Transverse colon (tissue), 4 donors: Measurements from ENCODE around the gene KCNS1. TPM values are rescaled to one million over a fixed set of nuclear protein-coding genes. Genes with fewer than 3 reads are reported as not detected.

Experiments used
- DNase-seq: peaks from one replicate; pipeline ENCODE4 v3.0.0-alpha.2; 2019
- H3K27ac ChIP-seq, 4 donors: fragments of 200-600 bp; sonication (generic); 2 replicates each; pipeline ENCODE4 v1.5.1; 2016 to 2018; ENCODE audit warnings: inconsistent platforms in 4 of 4
- H3K27me3 ChIP-seq: fragments of 200-600 bp; sonication (generic); 2 replicates; pipeline ENCODE4 v1.5.1; 2017; ENCODE audit warnings: inconsistent platforms
- H3K36me3 ChIP-seq, 4 donors: fragments of 200-600 bp; sonication (generic); 2 replicates each; pipeline ENCODE4 v1.5.1; 2017 to 2019; ENCODE audit warnings: inconsistent platforms in 4 of 4
- H3K4me1 ChIP-seq, 4 donors: fragments of 200-600 bp; sonication (generic); 2 replicates each; pipeline ENCODE4 v1.5.1; 2017 to 2020; ENCODE audit warnings: inconsistent platforms in 4 of 4
- H3K4me3 ChIP-seq, 4 donors: fragments of 200-600 bp; sonication (generic); 1 replicate in 1 of 4; 2 replicates in 3 of 4; pipeline versions ENCODE4 v1.5.1 to v1.6.1; 2017 to 2019; ENCODE audit warnings: inconsistent platforms in 4 of 4
- H3K9me3 ChIP-seq, 2 donors: fragments of 200-600 bp; sonication (generic); 2 replicates each; pipeline ENCODE4 v1.5.1; 2017 to 2019; ENCODE audit warnings: inconsistent platforms in 2 of 2
- CTCF ChIP-seq, 5 experiments: fragments of 200-600 bp in 3 of 5; fragments of 450-650 bp in 2 of 5; sonication (generic) in 3 of 5; IDR thresholded peaks; 1 replicate in 2 of 5; 2 replicates in 3 of 5; pipeline ENCODE4 v1.5.1; 2016 to 2017; ENCODE audit warnings: antibody characterized with exemption in 5 of 5, inconsistent platforms in 3 of 5, mild to moderate bottlenecking in 2 of 5, moderate library complexity in 1 of 5
- EP300 ChIP-seq: sonication (generic); formaldehyde crosslinking; IDR thresholded peaks from one replicate; pipeline ENCODE4 v1.6.1; 2017; ENCODE audit warnings: antibody characterized with exemption, low read depth
- POLR2A ChIP-seq: fragments of 450-650 bp; IDR thresholded peaks from one replicate; pipeline ENCODE4 v1.6.1; 2016; ENCODE audit warnings: antibody characterized with exemption, mild to moderate bottlenecking, moderate library complexity
- POLR2AphosphoS5 ChIP-seq, 3 donors: sonication (generic); formaldehyde crosslinking; IDR thresholded peaks; one replicate each; pipeline ENCODE4 v1.6.1; 2016; ENCODE audit warnings: antibody characterized with exemption in 3 of 3
- WGBS, 2 donors: methylation state at CpG; one replicate each; pipeline ENCODE4 v1.1.5; 2018; ENCODE audit warnings: low coverage in 1 of 2; 5-methylcytosine and 5-hydroxymethylcytosine counted together
- in situ Hi-C, 4 donors: fragments of 200-750 bp; cut with MboI; loops; one replicate each; pipeline versions ENCODE4 v1.15.0 to v1.15.1; 2017; ENCODE audit warnings: low sequenced_read_pairs in 3 of 4, low pct_ligation_motif_present in 1 of 4, low pct_unique_long_range_greater_than_20kb in 1 of 4
- intact Hi-C: fragments of 100-400 bp; cut with DNase I; formaldehyde crosslinking; loops from one replicate; pipeline ENCODE4 v1.15.1; 2023; ENCODE audit warnings: low total_unique reads
- total RNA-seq, 4 donors: library from RNA; depleted of rRNA; stranded (reverse); fragments of >200 nt; gene quantifications; one replicate each; pipeline ENCODE4 v1.1.0, GENCODE V29; 2016

The KCNS1 gene
- total RNA-seq, 4 donors from 2014 or later, result 0.55 to 0.64 TPM; not detected in 2

GRCh38 chr20:45091366-45091765 is 9.6 kb downstream of the KCNS1 start:
- 81% methylated on average over 3 of the region's 3 CpGs; no CpG with 5 or more reads in 1 of the 2 donors for WGBS, 2 donors
- in situ Hi-C loops (loop anchor here in 1 of 4 donors (5.0 to 10.0 kb wide), 2 partner anchors 49 to 87 kb away; no protein-coding TSS in a partner anchor), intact Hi-C loops (no loop called here)
- no peaks in the 10 kb centered on the region for H3K9me3 ChIP-seq
- H3K4me1 ChIP-seq, result no peaks in the 10 kb centered on the region
- peaks cover 5% of the 10 kb centered on the region for H3K27me3 ChIP-seq
- TF ChIP-seq POLR2A (no peak), POLR2AphosphoS5 (IDR thresholded peaks at IDR 0.05) (no peak), EP300 (no peak), CTCF (IDR thresholded peaks at IDR 0.05) (no peak)
- H3K4me3 ChIP-seq, result no peak overlapping the region
- DNase-seq, result no peak
- H3K27ac ChIP-seq, result no peak overlapping the region
- no peaks in the 10 kb centered on the region for H3K36me3 ChIP-seq

GRCh38 chr20:45090481-45090880 is 10.4 kb downstream of the KCNS1 start:
- intact Hi-C loops, result no loop called here
- DNase-seq, result no peak
- Histone ChIP-seq H3K36me3 (no peaks in the 10 kb centered on the region), H3K27me3 (no peaks in the 10 kb centered on the region), H3K9me3 (no peaks in the 10 kb centered on the region), H3K4me1 (no peaks in the 10 kb centered on the region), H3K27ac (no peak overlapping the region), H3K4me3 (no peak overlapping the region)
- no peak for TF ChIP-seq POLR2AphosphoS5 (IDR thresholded peaks at IDR 0.05)
- TF ChIP-seq POLR2A, result no peak
- no peak for TF ChIP-seq EP300
- no peak for TF ChIP-seq CTCF (IDR thresholded peaks at IDR 0.05)
- in situ Hi-C loops, result loop anchor here in 1 of 4 donors (5.0 to 10.0 kb wide), 2 partner anchors 48 to 86 kb away; no protein-coding TSS in a partner anchor
- 97 to 100% methylated on average over 2 to 3 of the region's 3 CpGs for WGBS, 2 donors

GRCh38 chr20:45088247-45088646 is 12.7 kb downstream of the KCNS1 start:
- TF ChIP-seq CTCF (IDR thresholded peaks at IDR 0.05), result no peak
- TF ChIP-seq EP300, result no peak
- TF ChIP-seq POLR2AphosphoS5 (IDR thresholded peaks at IDR 0.05), result no peak
- DNase-seq, result no peak
- intact Hi-C loops (no loop called here), in situ Hi-C loops (no loop called here)
- Histone ChIP-seq H3K27me3 (no peaks in the 10 kb centered on the region), H3K27ac (no peak overlapping the region), H3K9me3 (no peaks in the 10 kb centered on the region), H3K4me1 (no peaks in the 10 kb centered on the region), H3K36me3 (no peaks in the 10 kb centered on the region), H3K4me3 (no peak overlapping the region)
- WGBS, 2 donors, result 88 to 100% methylated on average over 1 to 7 of the region's 7 CpGs

- H3K27me3 ChIP-seq, result no peaks in the 10 kb centered on the region
- no peak for DNase-seq
- H3K4me3 ChIP-seq, result no peak overlapping the region
- in situ Hi-C loops (no loop called here), intact Hi-C loops (no loop called here)
- H3K27ac ChIP-seq, result no peak overlapping the region
- H3K9me3 ChIP-seq, result no peaks in the 10 kb centered on the region
- H3K4me1 ChIP-seq, result no peaks in the 10 kb centered on the region
- TF ChIP-seq POLR2AphosphoS5 (IDR thresholded peaks at IDR 0.05) (no peak), EP300 (no peak), CTCF (IDR thresholded peaks at IDR 0.05) (no peak), POLR2A (no peak)
- no peaks in the 10 kb centered on the region for H3K36me3 ChIP-seq
- 65 to 71% methylated on average over 1 of the region's 1 CpG for WGBS, 2 donors
These were observed 13.1 kb downstream of the KCNS1 start for GRCh38 chr20:45087814-45088213.
